Measurements from ENCODE around the gene PRRC1. TPM values are rescaled to one million over a fixed set of nuclear protein-coding genes. Genes with fewer than 3 reads are reported as not detected.
"Not testable (repeated sequence)": the region's sequence is repeated elsewhere in the genome, so short reads cannot be mapped to it uniquely, and the experiment has no call there.

PRRC1 gene
- total RNA-seq, 4 donors from 2014 or later: 9.7 to 17.8 (median 10.3) TPM

DNA sequence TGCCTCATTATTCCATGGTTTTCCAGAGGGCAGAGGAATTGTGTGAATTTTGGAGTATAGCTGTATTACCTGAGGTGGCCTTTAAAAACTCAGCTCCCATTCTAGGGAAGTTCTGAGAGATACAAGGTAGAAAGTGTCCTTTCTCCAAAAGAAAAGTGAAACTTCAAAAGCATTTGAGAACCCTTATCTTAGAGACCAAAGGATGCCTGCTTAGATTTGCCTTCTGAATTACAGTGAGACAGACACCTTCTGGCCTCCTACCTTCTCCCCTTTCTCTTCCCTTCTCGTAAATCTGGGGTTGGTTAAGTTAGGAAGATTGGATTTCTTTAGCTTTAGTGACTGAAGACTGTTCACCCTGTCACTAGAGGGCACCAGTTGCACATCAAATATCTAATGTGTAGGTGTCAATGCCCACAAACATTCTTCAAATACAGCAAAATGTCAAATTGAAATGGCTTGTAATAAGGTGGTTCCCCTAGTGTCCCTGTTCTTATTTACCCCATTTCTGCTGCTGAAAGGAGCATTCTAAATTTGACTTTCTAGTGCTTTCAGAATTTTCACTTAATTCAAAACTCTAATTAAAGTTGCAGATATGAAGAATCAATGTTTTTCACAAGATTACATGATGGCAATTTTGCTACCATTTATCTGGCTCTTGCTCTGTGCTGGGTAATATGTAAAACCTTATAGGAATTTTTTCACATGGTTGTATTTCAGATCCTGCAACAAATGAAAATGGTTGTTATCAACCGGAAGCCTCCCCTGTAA is 46.7 kb downstream of the PRRC1 start:
- peak overlapping the region in 1 of 4 donors; percentile 27 for H3K27ac ChIP-seq
- no peak for TF ChIP-seq POLR2A (IDR thresholded peaks at IDR 0.05)
- TF ChIP-seq, protein P1, sequence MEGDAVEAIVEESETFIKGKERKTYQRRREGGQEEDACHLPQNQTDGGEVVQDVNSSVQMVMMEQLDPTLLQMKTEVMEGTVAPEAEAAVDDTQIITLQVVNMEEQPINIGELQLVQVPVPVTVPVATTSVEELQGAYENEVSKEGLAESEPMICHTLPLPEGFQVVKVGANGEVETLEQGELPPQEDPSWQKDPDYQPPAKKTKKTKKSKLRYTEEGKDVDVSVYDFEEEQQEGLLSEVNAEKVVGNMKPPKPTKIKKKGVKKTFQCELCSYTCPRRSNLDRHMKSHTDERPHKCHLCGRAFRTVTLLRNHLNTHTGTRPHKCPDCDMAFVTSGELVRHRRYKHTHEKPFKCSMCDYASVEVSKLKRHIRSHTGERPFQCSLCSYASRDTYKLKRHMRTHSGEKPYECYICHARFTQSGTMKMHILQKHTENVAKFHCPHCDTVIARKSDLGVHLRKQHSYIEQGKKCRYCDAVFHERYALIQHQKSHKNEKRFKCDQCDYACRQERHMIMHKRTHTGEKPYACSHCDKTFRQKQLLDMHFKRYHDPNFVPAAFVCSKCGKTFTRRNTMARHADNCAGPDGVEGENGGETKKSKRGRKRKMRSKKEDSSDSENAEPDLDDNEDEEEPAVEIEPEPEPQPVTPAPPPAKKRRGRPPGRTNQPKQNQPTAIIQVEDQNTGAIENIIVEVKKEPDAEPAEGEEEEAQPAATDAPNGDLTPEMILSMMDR (IDR thresholded peaks at IDR 0.05 in 4 of 5, conservative IDR thresholded peaks at IDR 0.05 in 1 of 5): peak; percentile 58 to 84 (median 71)
- peaks cover 12 to 25% of the 10 kb centered on the region in 2 donors for H3K4me1 ChIP-seq
- no peak overlapping the region for H3K4me3 ChIP-seq
- H3K36me3 ChIP-seq: no peaks in the 10 kb centered on the region
- peak in 1 of 2 donors; percentile 16 for DNase-seq
- no peaks in the 10 kb centered on the region for H3K9me3 ChIP-seq
- peak; percentile 79 to 87 for ATAC-seq
- in situ Hi-C loops (cut with MboI; ENCODE audit: low sequenced_read_pairs in 4 of 4): loop anchor here (5.0 to 25.0 kb wide), 5 partner anchors 161 to 948 kb away; partner anchors contain the start of gene SLC12A2 (in 2 of the 4)
- intact Hi-C loops (cut with DNase I; ENCODE audit: low total_unique reads): loop anchor here (1.0 to 5.0 kb wide), 4 partner anchors 133 to 637 kb away; partner anchors contain the start of gene SLC12A2
- no peaks in the 10 kb centered on the region for H3K27me3 ChIP-seq

DNA sequence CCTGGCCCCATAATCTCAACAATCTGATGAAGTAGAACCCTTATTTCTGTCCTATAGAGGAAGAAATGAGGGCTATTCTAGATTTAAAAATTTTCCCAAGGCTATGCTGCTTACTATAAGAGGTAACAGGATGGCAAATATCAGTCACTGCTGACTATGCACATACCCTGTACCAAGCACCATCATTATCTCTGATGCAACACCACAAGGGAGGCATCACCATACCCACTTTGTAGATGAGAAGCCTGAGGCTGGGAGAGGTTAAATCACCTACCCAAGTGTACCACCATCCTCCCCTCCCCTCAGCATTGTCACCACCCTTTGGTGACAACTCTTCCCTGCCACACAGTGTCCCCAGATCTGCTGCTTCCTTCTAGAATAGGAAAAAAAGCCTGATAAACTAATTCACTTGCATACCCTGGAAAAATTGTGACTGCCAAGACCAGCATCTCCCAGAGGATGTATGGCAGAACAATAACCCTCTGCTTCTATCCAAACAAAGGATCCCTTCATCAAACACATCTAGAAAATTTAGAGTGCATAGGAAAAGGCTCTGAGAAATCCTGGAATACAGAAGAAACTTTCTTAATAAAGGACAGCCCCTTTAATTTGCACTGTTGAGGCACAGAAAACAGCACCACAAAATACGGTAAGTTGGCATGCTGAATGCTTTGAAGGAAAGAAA is 48.3 kb downstream of the PRRC1 start:
- Histone ChIP-seq H3K27ac (no peak overlapping the region), H3K4me1 (peaks cover 12 to 25% of the 10 kb centered on the region in 2 donors), H3K27me3 (no peaks in the 10 kb centered on the region), H3K36me3 (no peaks in the 10 kb centered on the region), H3K4me3 (no peak overlapping the region), H3K9me3 (no peaks in the 10 kb centered on the region)
- in situ Hi-C loops (cut with MboI; ENCODE audit: low sequenced_read_pairs in 4 of 4): loop anchor here in 2 of 4 donors (5.0 to 25.0 kb wide), 5 partner anchors 159 to 947 kb away; partner anchors contain the start of gene SLC12A2 (in 2 of the 2)
- ATAC-seq (no peak), DNase-seq (no peak)
- TF ChIP-seq POLR2A (IDR thresholded peaks at IDR 0.05): no peak
- TF ChIP-seq, protein P1 (IDR thresholded peaks at IDR 0.05 in 4 of 5, conservative IDR thresholded peaks at IDR 0.05 in 1 of 5): no peak
- intact Hi-C loops (cut with DNase I; ENCODE audit: low total_unique reads): loop anchor here (2.0 kb wide), 1 partner anchor 517 kb away; the partner anchor contains the start of gene SLC12A2

DNA sequence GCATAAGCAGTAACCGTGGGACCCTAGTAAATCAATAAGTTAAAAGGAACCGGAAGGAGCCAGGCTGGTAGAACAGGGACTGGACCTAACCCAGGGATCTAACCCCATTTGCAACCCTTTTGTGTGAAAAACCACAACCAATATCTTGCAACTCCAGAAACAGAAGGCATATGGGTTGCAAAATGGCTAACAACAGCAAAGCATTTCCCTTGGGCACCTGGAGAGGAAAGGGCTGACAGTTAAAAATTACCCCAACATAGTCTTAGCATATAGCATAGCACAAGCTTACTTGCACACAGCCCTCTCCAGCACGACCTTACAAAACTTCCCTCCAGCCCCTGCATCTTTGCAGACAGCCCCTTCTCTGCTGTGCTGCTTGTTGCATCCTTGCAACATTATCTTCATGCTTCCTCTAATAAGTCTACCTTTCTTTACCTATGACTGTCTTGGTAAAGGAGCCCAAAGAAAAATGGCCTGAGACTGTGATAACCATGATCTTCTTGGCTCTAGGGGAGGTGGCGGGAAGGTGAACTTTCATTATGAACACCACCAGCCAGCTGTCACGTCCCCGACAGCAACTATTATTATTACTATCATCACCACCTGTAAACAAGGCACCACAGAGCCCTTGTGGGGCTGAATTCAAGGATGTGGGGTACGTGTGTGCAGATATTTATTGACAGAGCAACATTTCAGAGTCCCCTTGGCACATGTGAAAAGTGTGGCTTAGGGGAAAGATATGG is 49.8 kb downstream of the PRRC1 start:
- Histone ChIP-seq H3K27me3 (no peaks in the 10 kb centered on the region), H3K27ac (no peak overlapping the region), H3K36me3 (no peaks in the 10 kb centered on the region), H3K4me3 (no peak overlapping the region), H3K9me3 (no peaks in the 10 kb centered on the region), H3K4me1 (peaks cover 12 to 36% of the 10 kb centered on the region in 2 donors)
- ATAC-seq (no peak), DNase-seq (no peak)
- in situ Hi-C loops (cut with MboI; ENCODE audit: low sequenced_read_pairs in 4 of 4): loop anchor here in 2 of 4 donors (5.0 to 25.0 kb wide), 5 partner anchors 158 to 945 kb away; partner anchors contain the start of gene SLC12A2 (in 2 of the 2)
- TF ChIP-seq, protein P1 (IDR thresholded peaks at IDR 0.05 in 4 of 5, conservative IDR thresholded peaks at IDR 0.05 in 1 of 5): no peak
- no peak for TF ChIP-seq POLR2A (IDR thresholded peaks at IDR 0.05)
- intact Hi-C loops (cut with DNase I; ENCODE audit: low total_unique reads): no loop called here

DNA sequence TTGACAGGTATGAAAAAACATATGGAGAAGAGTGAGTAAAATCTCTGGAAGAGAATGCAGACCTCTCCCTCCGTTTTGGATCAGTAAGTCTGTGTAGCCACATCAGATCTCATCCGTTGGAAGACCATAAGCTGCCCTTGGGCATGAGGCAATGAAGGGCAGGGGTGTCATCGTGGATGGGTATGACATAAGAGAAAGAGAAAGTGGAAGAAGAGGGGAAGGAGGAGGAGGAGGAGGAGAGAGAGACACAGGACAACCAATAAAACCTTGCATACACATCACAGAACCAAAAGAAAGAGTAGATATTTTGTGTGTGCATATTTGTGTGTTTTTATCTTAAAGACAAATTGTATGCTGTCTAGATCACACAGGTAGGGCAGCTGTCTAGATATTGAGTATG is 50.7 kb downstream of the PRRC1 start:
- intact Hi-C loops (cut with DNase I; ENCODE audit: low total_unique reads): no loop called here
- Histone ChIP-seq H3K4me3 (no peak overlapping the region), H3K27me3 (no peaks in the 10 kb centered on the region), H3K36me3 (no peaks in the 10 kb centered on the region), H3K27ac (no peak overlapping the region), H3K4me1 (peaks cover 12 to 34% of the 10 kb centered on the region in 2 donors), H3K9me3 (no peaks in the 10 kb centered on the region)
- DNase-seq: no peak
- ATAC-seq: no peak
- in situ Hi-C loops (cut with MboI; ENCODE audit: low sequenced_read_pairs in 4 of 4): loop anchor here in 2 of 4 donors (5.0 to 25.0 kb wide), 5 partner anchors 157 to 944 kb away; partner anchors contain the start of gene SLC12A2 (in 2 of the 2)
- TF ChIP-seq, protein P1 (IDR thresholded peaks at IDR 0.05 in 4 of 5, conservative IDR thresholded peaks at IDR 0.05 in 1 of 5): no peak
- TF ChIP-seq POLR2A (IDR thresholded peaks at IDR 0.05): no peak

DNA sequence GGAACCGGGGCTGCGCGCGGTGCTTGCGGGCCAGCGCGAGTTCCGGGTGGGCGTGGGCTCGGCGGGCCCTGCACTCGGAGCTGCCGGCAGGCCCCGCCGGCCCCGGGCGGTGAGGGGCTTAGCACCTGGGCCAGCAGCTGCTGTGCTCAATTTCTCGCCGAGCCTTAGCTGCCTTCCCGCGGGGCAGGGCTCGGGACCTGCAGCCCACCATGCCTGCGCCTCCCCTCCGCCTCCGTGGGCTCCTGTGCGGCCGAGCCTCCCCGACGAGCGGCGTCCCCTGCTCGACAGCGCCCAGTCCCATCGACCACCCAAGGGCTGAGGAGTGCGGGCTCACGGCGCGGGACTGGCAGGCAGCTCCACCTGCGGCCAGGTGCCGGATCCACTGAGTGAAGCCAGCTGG is 52.0 kb downstream of the PRRC1 start:
- H3K4me3 ChIP-seq; H3K27me3 ChIP-seq; H3K36me3 ChIP-seq; DNase-seq; H3K27ac ChIP-seq; H3K9me3 ChIP-seq; intact Hi-C loops (cut with DNase I; ENCODE audit: low total_unique reads); ATAC-seq: not testable (repeated sequence)
- in situ Hi-C loops (cut with MboI; ENCODE audit: low sequenced_read_pairs in 4 of 4): loop anchor here in 2 of 4 donors (5.0 to 25.0 kb wide), 5 partner anchors 155 to 943 kb away; partner anchors contain the start of gene SLC12A2 (in 2 of the 2)
- peaks cover 4 to 22% of the 10 kb centered on the region in 2 donors for H3K4me1 ChIP-seq
